D721Med (cell line): ENCODE results near the gene SNX30.
"Not testable (repeated sequence)": the region's sequence is repeated elsewhere in the genome, so short reads cannot be mapped to it uniquely, and the experiment has no call there.

Experiments
- DNase-seq: peaks from one replicate; pipeline ENCODE4 v3.0.0; 2011; ENCODE audit warnings: low spot score; ENCODE audit not compliant: insufficient read length
- FAIRE-seq: peaks from 2 replicates; lab custom pipeline; 2011; peaks lifted over from hg19 to GRCh38; lab: Jason Lieb, UNC
- CTCF ChIP-seq: IDR thresholded peaks from 2 replicates; pipeline ENCODE4 v1.5.1; 2012; ENCODE audit warnings: mild to moderate bottlenecking, control low read depth; ENCODE audit not compliant: insufficient read depth; ENCODE audit errors: missing control alignments

Gene SNX30

DNA sequence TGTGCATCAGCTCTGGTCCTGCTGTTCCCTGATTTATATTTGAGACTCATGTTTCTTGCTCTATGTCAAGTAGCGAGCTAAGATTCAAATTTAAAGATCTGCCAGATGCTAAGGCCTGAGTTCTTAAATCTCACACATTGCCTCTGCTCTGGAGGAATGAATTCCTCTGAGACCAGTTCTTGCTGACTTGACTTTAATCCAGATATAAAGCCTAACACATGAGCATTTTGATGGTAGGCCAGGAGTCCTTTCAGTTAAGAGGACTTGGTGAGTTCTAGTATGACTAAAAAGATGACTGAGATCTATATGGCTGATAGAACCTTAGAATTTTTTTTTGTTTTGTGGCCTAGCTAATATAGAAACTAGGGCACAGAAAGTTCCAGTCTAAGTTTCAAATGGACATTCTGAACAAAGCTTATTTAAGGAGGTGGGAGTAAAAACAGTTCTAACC is 31.3 kb upstream of the SNX30 start:
- DNase-seq: no peak
- no peak for FAIRE-seq
- no peak for TF ChIP-seq CTCF

- FAIRE-seq: no peak
- no peak for DNase-seq
- TF ChIP-seq CTCF: no peak
These were observed 30.9 kb upstream of the SNX30 start for GRCh38 chr9:112719696-112720095.

DNA sequence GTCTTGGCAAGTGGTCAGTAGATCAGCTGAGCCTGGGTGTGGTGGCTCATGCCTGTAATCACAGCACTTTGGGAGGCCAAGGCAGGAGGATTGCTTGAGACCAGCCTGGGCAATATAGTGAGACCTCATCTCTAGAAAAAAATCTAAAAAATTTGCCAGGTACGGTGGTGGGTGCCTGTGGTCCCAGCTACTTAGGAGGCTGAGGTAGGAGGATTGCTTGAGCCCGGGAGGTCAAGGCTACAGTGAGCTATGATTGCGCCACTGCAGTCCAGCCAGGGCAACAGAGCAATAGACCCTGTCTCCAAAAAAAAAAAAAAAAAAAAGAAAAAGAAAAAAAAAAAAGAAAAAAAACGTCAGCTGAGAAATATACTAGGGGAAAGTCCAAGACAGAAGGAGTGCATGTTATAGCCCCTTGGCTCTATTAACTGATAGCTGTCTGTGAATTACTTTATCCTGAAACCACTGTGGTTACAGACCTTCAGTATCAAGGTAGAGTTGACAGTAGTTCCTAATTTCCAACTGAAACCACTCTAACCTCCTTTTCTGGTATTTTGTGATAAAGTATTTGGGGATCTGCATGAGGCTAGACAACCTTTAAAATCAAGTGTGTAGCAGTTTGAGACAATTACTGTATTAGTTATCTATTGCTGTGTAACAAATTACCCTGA is 30.3 kb upstream of the SNX30 start:
- DNase-seq (no peak), FAIRE-seq (no peak)
- no peak for TF ChIP-seq CTCF

GRCh38 chr9:112722749-112723148 is 27.8 kb upstream of the SNX30 start:
- DNase-seq, FAIRE-seq: not testable (repeated sequence)

GRCh38 chr9:112725961-112726360 is 24.6 kb upstream of the SNX30 start:
- FAIRE-seq (no peak), DNase-seq (no peak)
- TF ChIP-seq CTCF: no peak

GRCh38 chr9:112726428-112726827 is 24.1 kb upstream of the SNX30 start:
- no peak for FAIRE-seq
- TF ChIP-seq CTCF: no peak
- no peak for DNase-seq

- no peak for TF ChIP-seq CTCF
- DNase-seq (no peak), FAIRE-seq (no peak)
These were observed 22.2 kb upstream of the SNX30 start for GRCh38 chr9:112728401-112728800.
